Fibroblast of mammary gland (primary cell): ENCODE measurements around the gene AFG1L.
"Not testable (repeated sequence)": the region's sequence is repeated elsewhere in the genome, so short reads cannot be mapped to it uniquely, and the experiment has no call there.

Experiments
- DNase-seq: peaks from one replicate; pipeline ENCODE4 v3.0.0-alpha.2; 2010; ENCODE audit warnings: low read depth
- H3K4me3 ChIP-seq: 2 replicates; pipeline ENCODE4 v1.5.1; 2011; ENCODE audit warnings: low read depth, mild to moderate bottlenecking, low read length, moderate library complexity; ENCODE audit not compliant: control insufficient read depth
- CTCF ChIP-seq: conservative IDR thresholded peaks from 2 replicates; pipeline ENCODE4 v1.5.1; 2011; ENCODE audit warnings: low read depth, low read length, inconsistent platforms; ENCODE audit not compliant: control insufficient read depth, insufficient read depth

The AFG1L gene

GRCh38 chr6:108366236-108366635, 71.4 kb downstream of the AFG1L start:
- no peak for TF ChIP-seq CTCF
- H3K4me3 ChIP-seq = no peak overlapping the region
- DNase-seq = no peak

- TF ChIP-seq CTCF = no peak
- no peak overlapping the region for H3K4me3 ChIP-seq
- no peak for DNase-seq
Observed at GRCh38 chr6:108368431-108369030, 73.7 kb downstream of the AFG1L start.

GRCh38 chr6:108380876-108381275, 86.0 kb downstream of the AFG1L start:
- no peak overlapping the region for H3K4me3 ChIP-seq
- no peak for TF ChIP-seq CTCF
- DNase-seq = no peak

GRCh38 chr6:108383981-108384380, 89.1 kb downstream of the AFG1L start:
- H3K4me3 ChIP-seq = no peak overlapping the region
- DNase-seq = no peak
- TF ChIP-seq CTCF = no peak

- DNase-seq, H3K4me3 ChIP-seq: not testable (repeated sequence)
Observed at GRCh38 chr6:108389190-108389589, 94.3 kb downstream of the AFG1L start.

GRCh38 chr6:108395297-108395696, 100.4 kb downstream of the AFG1L start:
- no peak overlapping the region for H3K4me3 ChIP-seq
- no peak for TF ChIP-seq CTCF
- DNase-seq = no peak

- no peak for DNase-seq
- no peak overlapping the region for H3K4me3 ChIP-seq
- TF ChIP-seq CTCF = no peak
Observed at GRCh38 chr6:108403236-108403635, 108.4 kb downstream of the AFG1L start.
